SH-SY5Y (cell line): ENCODE measurements around the gene ANKRD55.

Source experiments
- GATA2 ChIP-seq: IDR thresholded peaks from 2 replicates; pipeline ENCODE4 v1.6.1; 2011; ENCODE audit warnings: mild to moderate bottlenecking, low read depth, low read length
- GATA3 ChIP-seq: IDR thresholded peaks from 2 replicates; pipeline ENCODE4 v1.6.1; 2011; ENCODE audit warnings: low read depth, mild to moderate bottlenecking, low read length, moderate library complexity

GRCh38 chr5:56145511-56145910 lies 87.6 kb downstream of the ANKRD55 start:
- TF ChIP-seq GATA3 = no peak
- no peak for TF ChIP-seq GATA2
